Neural progenitor cell (in vitro differentiated cells): ENCODE measurements around the gene MRTO4. TPM values are rescaled to one million over a fixed set of nuclear protein-coding genes. Genes with fewer than 3 reads are reported as not detected.

Experiments used
- DNase-seq: peaks from one replicate; pipeline ENCODE4 v3.0.0-alpha.2; 2016; ENCODE audit warnings: low spot score
- H2AFZ ChIP-seq: fragments of 200-600 bp; sonication (generic); replicated peaks from 2 replicates; pipeline ENCODE4 v1.6.1; 2016; ENCODE audit warnings: antibody characterized with exemption
- H3F3A ChIP-seq: fragments of 200-600 bp; sonication (generic); 2 replicates; pipeline ENCODE4 v1.6.1; 2016; ENCODE audit warnings: antibody characterized with exemption, low read depth
- H3K27ac ChIP-seq: fragments of 200-600 bp; sonication (generic); 2 replicates; pipeline ENCODE4 v1.5.1; 2016; ENCODE audit warnings: mild to moderate bottlenecking
- H3K27me3 ChIP-seq: fragments of 200-600 bp; sonication (generic); 2 replicates; pipeline ENCODE4 v1.6.1; 2016; ENCODE audit warnings: mild to moderate bottlenecking, moderate library complexity
- H3K36me3 ChIP-seq: fragments of 200-600 bp; sonication (generic); 2 replicates; pipeline ENCODE4 v1.5.1; 2016
- H3K4me1 ChIP-seq: fragments of 200-600 bp; sonication (generic); 2 replicates; pipeline ENCODE4 v1.6.1; 2016; ENCODE audit warnings: mixed run types
- H3K4me2 ChIP-seq: fragments of 200-600 bp; sonication (generic); 2 replicates; pipeline ENCODE4 v1.6.1; 2016
- H3K4me3 ChIP-seq: fragments of 200-600 bp; sonication (generic); 2 replicates; pipeline ENCODE4 v1.5.1; 2016
- H3K79me2 ChIP-seq: fragments of 200-600 bp; sonication (generic); 2 replicates; pipeline ENCODE4 v1.6.1; 2016; ENCODE audit warnings: low read depth
- H3K9ac ChIP-seq: fragments of 200-600 bp; sonication (generic); 2 replicates; pipeline ENCODE4 v1.6.1; 2016
- H3K9me3 ChIP-seq: fragments of 200-600 bp; sonication (generic); 2 replicates; pipeline ENCODE4 v1.5.1; 2016; ENCODE audit warnings: low read depth
- H4K20me1 ChIP-seq: fragments of 200-600 bp; sonication (generic); 2 replicates; pipeline ENCODE4 v1.6.1; 2016; ENCODE audit warnings: low read depth
- H3K27ac Mint-ChIP-seq: 3 replicates; pipeline ENCODE4 v1.8.0; 2021; ENCODE audit warnings: mixed read lengths
- H3K27me3 Mint-ChIP-seq: 2 replicates; pipeline ENCODE4 v1.8.0; 2022; ENCODE audit warnings: low read depth, mild to moderate bottlenecking, inconsistent platforms, moderate library complexity, mixed read lengths; ENCODE audit not compliant: insufficient read depth
- H3K36me3 Mint-ChIP-seq: 3 replicates; pipeline ENCODE4 v1.8.0; 2021; ENCODE audit warnings: mixed read lengths
- H3K4me1 Mint-ChIP-seq: 3 replicates; pipeline ENCODE4 v1.8.0; 2021; ENCODE audit warnings: mixed read lengths
- H3K4me3 Mint-ChIP-seq: 3 replicates; pipeline ENCODE4 v1.8.0; 2021; ENCODE audit warnings: mild to moderate bottlenecking, moderate library complexity, mixed read lengths
- H3K9me3 Mint-ChIP-seq: 3 replicates; pipeline ENCODE4 v1.8.0; 2020; ENCODE audit warnings: mixed read lengths
- EZH2 ChIP-seq: fragments of 200-600 bp; sonication (generic); IDR thresholded peaks from 2 replicates; pipeline ENCODE4 v1.6.1; 2017; ENCODE audit warnings: antibody characterized with exemption, mild to moderate bottlenecking, moderate library complexity
- EZH2phosphoT487 ChIP-seq: fragments of 200-600 bp; sonication (generic); IDR thresholded peaks from 2 replicates; pipeline ENCODE4 v1.6.1; 2017; ENCODE audit warnings: antibody characterized with exemption
- total RNA-seq: library from RNA; depleted of rRNA; stranded (reverse); fragments of >200 nt; gene quantifications from 2 replicates; pipeline ENCODE4 v1.2.3, GENCODE V29; 2015; ENCODE audit warnings: low replicate concordance
- TF ChIP-seq, protein P1 (sequence below): fragments of 200-600 bp; sonication (generic); IDR thresholded peaks from 2 replicates; pipeline ENCODE4 v1.5.1; 2017; ENCODE audit warnings: antibody characterized with exemption, mild to moderate bottlenecking

Gene MRTO4
- total RNA-seq, 1 donor from 2014 or later, result 23.2 TPM

DNA sequence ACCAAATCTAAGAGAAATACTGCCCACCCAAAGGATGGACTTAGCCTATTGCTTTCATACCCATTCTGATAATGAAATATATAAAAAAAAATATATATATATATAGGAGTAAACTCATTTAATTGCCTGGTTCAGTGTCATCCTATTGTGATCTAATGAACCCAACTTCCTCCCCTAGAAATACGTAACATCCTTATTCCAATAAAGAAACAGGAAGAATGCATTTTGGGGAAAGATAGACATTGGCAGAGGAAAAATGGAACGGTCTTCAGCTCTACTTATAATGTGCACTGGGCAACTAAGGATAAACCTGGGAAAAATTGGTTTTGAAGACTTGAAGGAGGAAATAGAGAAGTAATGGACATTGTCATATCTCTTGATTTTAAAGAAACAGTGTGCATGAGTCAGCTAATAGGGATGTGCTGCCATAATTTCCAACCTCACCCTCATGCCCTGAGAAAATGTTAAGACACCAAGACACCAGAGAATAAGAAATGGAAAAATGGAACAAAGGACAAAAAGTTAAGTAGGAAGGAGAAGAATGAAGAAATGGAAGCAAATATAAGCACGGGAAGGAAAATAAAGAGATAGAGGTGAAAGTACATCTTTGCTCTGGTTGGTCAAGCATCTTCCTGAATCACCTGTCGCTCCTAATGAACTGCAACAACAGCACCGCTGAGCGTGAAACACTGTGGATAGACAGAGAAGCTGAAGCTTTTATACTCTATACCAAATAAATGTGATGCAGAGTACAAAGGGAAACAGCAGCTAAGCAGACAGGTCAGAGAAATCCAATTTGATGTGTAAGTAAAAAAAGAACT, 46.9 kb upstream of the MRTO4 start:
- Histone ChIP-seq H3K4me3 (no peak overlapping the region), H3K9me3 (no peaks in the 10 kb centered on the region), H3K9ac (no peak overlapping the region), H3F3A (no peaks in the 10 kb centered on the region), H3K36me3 (peaks cover 3% of the 10 kb centered on the region), H3K4me1 (peaks cover 8% of the 10 kb centered on the region), H2AFZ (no peak overlapping the region), H3K27ac (no peak overlapping the region), H3K27me3 (no peaks in the 10 kb centered on the region), H3K79me2 (peaks cover 100% of the 10 kb centered on the region), H3K4me2 (no peak overlapping the region), H4K20me1 (peaks cover 97% of the 10 kb centered on the region)
- Mint-ChIP-seq H3K36me3 (no peaks in the 10 kb centered on the region), H3K4me3 (no peak overlapping the region), H3K4me1 (peaks cover 13% of the 10 kb centered on the region), H3K27me3 (peaks cover 2% of the 10 kb centered on the region), H3K9me3 (no peaks in the 10 kb centered on the region), H3K27ac (no peak overlapping the region)
- DNase-seq, result no peak
- TF ChIP-seq EZH2 (no peak), EZH2phosphoT487 (no peak)
- TF ChIP-seq, protein P1, sequence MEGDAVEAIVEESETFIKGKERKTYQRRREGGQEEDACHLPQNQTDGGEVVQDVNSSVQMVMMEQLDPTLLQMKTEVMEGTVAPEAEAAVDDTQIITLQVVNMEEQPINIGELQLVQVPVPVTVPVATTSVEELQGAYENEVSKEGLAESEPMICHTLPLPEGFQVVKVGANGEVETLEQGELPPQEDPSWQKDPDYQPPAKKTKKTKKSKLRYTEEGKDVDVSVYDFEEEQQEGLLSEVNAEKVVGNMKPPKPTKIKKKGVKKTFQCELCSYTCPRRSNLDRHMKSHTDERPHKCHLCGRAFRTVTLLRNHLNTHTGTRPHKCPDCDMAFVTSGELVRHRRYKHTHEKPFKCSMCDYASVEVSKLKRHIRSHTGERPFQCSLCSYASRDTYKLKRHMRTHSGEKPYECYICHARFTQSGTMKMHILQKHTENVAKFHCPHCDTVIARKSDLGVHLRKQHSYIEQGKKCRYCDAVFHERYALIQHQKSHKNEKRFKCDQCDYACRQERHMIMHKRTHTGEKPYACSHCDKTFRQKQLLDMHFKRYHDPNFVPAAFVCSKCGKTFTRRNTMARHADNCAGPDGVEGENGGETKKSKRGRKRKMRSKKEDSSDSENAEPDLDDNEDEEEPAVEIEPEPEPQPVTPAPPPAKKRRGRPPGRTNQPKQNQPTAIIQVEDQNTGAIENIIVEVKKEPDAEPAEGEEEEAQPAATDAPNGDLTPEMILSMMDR, result no peak

DNA sequence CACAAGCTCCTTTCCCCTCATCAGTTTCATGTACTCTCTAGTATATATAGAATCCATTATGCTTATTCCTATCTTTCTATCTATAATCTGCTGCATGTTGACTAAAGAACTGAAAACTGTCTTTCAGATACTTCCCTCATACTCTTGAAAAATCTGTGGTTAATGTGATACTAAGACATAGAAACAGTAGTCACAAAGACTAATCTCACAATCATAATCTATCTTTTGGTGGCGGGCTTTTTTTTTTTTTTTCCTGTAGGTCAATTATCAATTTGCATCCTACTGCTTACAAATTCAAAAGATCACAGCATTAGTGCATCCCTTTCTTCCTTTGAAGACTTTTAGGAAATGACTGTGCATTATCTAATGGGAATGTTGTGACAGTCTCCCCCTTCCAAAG, 46.2 kb upstream of the MRTO4 start:
- H4K20me1 ChIP-seq, result peaks cover 90% of the 10 kb centered on the region
- no peak overlapping the region for H3K9ac ChIP-seq

DNA sequence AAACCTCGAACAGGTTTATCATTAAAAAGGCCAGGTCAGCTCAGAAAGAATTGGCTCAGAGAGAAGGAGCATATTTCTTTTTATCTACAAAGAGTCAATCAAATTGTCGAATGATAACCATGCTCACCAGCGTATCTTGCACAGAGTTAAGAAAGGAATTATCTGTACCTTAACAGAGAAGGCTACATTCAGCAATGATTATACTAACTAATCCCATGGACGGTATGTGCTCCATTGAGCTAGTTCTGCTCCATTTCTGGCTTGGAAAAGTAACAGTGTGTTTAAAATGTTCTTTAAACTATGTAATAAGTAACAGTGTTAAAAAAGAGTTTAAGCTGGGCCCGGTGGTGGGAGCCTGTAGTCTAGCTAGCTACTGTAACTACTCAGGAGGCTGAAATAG, 45.8 kb upstream of the MRTO4 start:
- H3K79me2 ChIP-seq, result peaks cover 96% of the 10 kb centered on the region
- Mint-ChIP-seq H3K27ac (no peak overlapping the region), H3K36me3 (no peaks in the 10 kb centered on the region), H3K27me3 (peaks cover 5% of the 10 kb centered on the region), H3K4me1 (peaks cover 14% of the 10 kb centered on the region), H3K4me3 (no peak overlapping the region), H3K9me3 (no peaks in the 10 kb centered on the region)
- H3K4me1 ChIP-seq, result peaks cover 8% of the 10 kb centered on the region
- TF ChIP-seq EZH2phosphoT487, result no peak
- TF ChIP-seq, protein P1, result no peak
- TF ChIP-seq EZH2, result no peak
- no peak overlapping the region for H3K4me3 ChIP-seq
- no peaks in the 10 kb centered on the region for H3K36me3 ChIP-seq
- H3K27me3 ChIP-seq, result no peaks in the 10 kb centered on the region
- H3K9ac ChIP-seq, result no peak overlapping the region
- no peak overlapping the region for H3K27ac ChIP-seq
- peaks cover 86% of the 10 kb centered on the region for H4K20me1 ChIP-seq
- DNase-seq, result no peak
- H3F3A ChIP-seq, result peaks cover 6% of the 10 kb centered on the region
- H3K4me2 ChIP-seq, result no peak overlapping the region
- H2AFZ ChIP-seq, result no peak overlapping the region
- no peaks in the 10 kb centered on the region for H3K9me3 ChIP-seq

More for the DNA sequence above, 46.2 kb upstream of the MRTO4 start:
- Histone ChIP-seq H3K27ac (no peak overlapping the region), H3K4me3 (no peak overlapping the region), H3K9me3 (no peaks in the 10 kb centered on the region), H3K4me2 (no peak overlapping the region), H2AFZ (no peak overlapping the region), H3K27me3 (no peaks in the 10 kb centered on the region), H3K79me2 (peaks cover 96% of the 10 kb centered on the region), H3F3A (peaks cover 2% of the 10 kb centered on the region), H3K36me3 (no peaks in the 10 kb centered on the region), H3K4me1 (peaks cover 8% of the 10 kb centered on the region)
- TF ChIP-seq EZH2, result no peak
- no peak for TF ChIP-seq EZH2phosphoT487
- TF ChIP-seq, protein P1, result no peak
- no peaks in the 10 kb centered on the region for H3K9me3 Mint-ChIP-seq
- no peak overlapping the region for H3K4me3 Mint-ChIP-seq
- no peak overlapping the region for H3K27ac Mint-ChIP-seq
- H3K36me3 Mint-ChIP-seq, result no peaks in the 10 kb centered on the region
- DNase-seq, result no peak
- H3K4me1 Mint-ChIP-seq, result peaks cover 13% of the 10 kb centered on the region
- H3K27me3 Mint-ChIP-seq, result peaks cover 5% of the 10 kb centered on the region
